ENCODE results near the gene UBALD1.
"Not testable (repeated sequence)": the region's sequence is repeated elsewhere in the genome, so short reads cannot be mapped to it uniquely, and the experiment has no call there.

UBALD1 gene

DNA sequence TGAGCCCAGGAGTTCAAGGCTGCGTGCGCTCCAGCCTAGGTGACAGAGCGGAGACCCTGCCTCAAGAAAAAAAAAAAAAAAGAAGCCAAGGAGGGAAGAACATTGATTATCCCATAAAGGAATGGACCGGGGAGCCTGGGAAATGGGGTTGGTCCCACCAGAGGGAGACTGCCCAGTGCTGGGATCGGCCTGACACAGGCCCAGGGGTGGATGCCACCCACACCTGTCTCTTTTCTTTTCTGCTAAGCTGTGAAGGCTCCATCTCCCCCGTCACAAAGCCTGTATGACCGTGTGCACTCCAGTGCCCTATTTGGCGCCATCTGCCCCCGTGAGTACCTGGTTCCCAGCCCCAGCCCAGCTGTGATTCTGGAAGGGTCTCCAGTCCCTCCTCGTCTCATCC is 15.7 kb downstream of the UBALD1 start:
- no peak for DNase-seq (ENCODE audit: low read depth in 2 of 2, low spot score in 1 of 2)

DNA sequence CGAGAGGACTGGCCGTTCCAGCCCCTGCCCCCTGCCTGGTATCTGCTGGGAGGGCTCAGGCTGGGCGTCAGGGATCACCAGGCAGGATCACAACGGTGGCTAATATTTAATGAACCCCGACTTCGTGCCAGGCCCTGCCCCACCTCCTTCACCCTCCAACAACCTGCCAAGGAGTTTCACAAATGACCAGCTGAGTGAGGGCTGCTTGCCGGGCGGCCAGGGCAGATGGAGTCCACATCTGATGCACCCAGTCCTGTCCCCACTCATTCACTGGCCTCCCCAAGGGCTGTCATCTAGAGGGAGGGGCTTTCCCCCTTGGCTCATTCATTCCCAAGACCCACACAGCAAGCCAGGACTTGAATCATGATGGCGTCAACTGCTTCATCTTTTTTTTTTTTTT is 17.5 kb downstream of the UBALD1 start:
- DNase-seq (ENCODE audit: low read depth in 2 of 2, low spot score in 1 of 2) = no peak

DNA sequence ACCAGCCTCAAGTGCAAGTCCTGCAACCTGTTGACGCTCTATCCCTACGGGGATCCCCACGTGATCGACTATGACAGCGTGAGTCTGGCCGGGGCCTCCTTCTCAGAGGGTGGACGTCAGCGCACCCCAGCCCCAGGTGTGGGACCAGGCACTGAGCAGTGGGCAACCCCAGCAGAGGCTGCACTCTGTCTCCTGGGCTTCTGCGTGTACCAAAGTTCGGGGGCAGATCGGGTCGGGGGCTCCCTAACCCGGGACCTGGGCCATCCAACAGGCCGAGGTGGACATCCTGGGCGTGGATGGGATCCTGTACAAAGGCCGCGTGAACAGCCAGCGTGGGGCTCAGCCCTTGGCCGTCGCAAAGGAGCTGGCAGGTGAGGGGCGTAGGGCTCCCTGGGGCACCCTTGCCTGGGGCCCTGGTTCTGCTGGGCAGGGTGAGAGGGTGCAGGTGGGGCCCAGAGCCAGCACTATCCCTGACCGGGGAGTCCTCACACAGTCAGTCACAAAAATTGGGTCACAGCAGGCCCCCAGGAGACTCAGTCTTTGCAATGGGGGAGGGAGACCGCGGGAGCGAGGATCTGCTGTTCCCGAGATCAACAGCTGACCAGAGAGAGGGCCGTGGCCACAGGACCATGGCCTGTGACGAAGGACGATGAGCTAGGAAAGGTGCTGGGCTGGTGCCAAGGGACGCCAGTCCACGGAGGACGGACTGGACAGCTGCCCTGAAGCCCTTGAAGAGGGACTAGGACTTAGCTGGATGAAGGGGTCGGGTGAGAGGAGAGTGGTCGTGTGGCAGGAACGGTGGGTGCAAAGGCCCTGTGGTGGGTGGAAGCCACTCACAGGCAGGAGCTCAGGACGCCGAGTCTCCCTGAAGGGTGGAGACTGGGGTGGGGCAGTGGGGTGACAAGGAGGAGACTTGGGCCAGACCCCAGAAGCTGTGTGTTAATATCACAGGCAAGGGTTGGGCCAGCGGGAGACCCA is 20.0 kb downstream of the UBALD1 start:
- no peak for DNase-seq (ENCODE audit: low read depth in 2 of 2, low spot score in 1 of 2)

DNA sequence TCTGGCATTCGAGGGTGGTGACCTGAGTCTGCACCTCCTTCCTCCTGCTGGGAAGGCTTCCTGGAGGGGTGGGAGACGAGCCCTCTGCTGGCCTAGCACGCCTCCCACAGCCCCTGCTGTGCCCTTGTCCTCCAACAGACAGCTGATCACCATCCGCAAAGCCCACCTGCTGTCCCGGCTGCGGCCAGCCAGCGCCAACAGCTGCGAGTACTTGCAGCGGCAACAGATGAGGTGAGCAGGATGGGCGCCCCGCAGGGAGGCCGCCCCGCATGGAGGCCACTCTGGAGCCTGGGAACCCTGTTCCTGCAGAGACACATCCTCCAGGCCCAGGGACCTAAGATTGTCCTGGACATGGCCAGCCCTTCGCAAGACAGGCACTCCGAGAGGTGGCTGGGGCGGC is 21.6 kb downstream of the UBALD1 start:
- no peak for DNase-seq (ENCODE audit: low read depth in 2 of 2, low spot score in 1 of 2)

DNA sequence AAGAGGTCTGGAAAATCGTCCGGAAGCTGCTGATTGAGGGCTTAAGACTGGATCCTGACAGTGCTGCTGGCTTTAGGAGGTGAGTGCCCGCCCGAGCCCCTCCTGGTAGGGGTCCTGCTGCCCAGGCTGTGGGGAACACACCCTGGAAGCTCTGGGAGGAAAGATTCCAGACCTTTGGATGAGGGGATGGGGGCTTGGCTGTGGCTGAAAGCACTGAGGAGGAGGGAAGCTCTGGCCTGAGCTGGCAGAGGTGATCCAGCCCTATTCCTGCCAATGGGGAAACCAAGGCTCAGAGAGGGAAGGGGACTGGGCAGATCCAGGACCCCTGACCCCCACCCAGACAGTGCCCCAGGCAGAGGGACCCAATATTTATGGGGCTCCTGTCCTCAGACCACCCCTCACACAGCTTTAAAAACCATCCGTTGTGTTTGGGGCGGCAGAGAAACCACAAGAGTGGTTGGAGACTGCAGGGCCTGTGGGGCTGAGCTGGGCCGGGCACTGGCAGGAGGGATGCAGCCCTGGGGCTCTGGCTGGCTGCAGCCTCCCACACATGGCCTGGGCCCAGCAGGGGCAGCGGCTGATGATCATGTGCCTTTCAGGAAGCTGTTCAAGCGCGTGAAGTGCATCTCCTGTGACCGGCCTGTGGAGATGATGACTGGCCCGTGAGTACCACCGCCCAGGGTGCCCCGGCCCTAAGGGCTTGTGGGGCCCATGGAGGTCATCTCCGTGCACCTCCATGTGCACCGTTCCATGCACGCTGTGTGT is 22.8 kb downstream of the UBALD1 start:
- DNase-seq (ENCODE audit: low read depth in 2 of 2, low spot score in 1 of 2) = no peak

DNA sequence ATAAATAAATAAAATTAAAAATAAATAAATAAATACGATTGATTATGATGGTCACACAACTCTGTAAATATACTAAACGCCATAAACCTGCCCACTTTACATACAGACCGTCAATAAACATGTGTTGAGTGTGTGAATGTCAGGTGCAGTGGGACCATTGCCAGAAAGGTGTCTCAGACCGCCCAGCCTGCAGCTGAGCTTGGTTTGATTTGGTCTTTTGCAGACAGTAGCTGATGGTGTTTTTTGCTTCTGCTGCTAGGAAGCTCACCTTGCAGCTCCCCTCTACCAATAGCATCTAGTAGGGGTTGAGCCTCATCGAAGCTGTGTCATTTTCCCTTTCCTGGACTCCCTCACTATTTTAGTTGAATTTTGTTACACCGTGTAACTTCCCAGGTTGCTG is 23.5 kb downstream of the UBALD1 start:
- no peak for DNase-seq (ENCODE audit: low read depth in 2 of 2, low spot score in 1 of 2)

DNA sequence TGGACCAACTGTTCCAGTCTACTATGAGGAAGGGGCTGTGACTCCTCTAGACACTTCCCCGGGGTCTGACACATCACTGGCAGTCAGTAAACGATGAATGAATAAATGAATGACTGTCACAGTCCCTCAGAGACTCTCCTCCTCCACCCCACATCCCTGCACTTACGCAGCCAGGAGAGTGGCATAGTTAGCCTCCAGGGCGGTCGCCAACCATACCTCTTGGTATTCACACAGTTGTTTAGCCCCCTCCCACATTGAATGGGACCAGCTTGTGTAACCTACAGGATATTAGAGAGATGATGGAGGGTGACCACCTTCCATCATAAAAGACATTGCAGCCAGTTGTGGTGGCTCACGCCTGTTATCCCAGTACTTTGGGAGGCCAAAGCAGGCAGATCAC is 25.7 kb downstream of the UBALD1 start:
- DNase-seq (ENCODE audit: low read depth in 2 of 2, low spot score in 1 of 2) = no peak

DNA sequence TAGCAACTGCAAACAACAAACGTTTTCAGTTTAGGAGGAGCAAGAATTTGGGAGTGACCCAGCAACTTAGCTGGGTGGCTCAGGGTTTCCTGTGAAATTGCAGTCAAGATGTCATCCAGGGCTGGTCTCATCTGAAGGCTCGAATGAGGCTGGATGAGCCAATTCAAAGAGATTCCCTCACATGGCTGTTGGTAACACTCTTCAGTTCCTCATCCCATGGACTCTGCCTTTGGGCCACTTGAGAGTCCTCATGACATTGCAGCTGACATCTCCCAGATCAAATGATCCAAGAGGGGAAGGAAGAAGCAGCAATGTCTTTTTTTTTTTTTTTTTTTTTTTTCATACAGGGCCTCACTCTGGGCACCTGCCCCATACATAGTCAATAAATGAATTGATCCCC is 26.3 kb downstream of the UBALD1 start:
- DNase-seq (ENCODE audit: low read depth in 2 of 2, low spot score in 1 of 2) = no peak

DNA sequence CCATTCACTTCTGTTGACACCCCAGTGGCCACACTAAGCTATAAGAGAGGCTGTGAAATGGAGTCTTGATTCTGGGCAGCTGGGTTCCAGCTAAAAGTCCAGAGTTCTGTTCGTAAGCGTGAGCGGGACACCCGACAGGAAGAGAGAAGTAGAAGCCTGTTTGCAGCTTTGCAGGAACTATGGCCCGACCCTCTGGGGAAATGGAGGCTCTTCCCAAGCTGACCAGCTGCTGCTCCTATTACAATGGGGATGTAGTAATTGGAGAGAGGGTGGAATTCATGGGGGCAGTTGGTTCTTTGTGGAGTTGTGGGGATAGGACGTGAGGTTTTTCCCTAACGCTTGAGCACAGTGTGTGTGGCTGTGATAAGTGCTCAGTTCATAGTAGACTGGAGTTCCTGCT is 28.4 kb downstream of the UBALD1 start:
- DNase-seq (ENCODE audit: low read depth in 2 of 2, low spot score in 1 of 2) = no peak

DNA sequence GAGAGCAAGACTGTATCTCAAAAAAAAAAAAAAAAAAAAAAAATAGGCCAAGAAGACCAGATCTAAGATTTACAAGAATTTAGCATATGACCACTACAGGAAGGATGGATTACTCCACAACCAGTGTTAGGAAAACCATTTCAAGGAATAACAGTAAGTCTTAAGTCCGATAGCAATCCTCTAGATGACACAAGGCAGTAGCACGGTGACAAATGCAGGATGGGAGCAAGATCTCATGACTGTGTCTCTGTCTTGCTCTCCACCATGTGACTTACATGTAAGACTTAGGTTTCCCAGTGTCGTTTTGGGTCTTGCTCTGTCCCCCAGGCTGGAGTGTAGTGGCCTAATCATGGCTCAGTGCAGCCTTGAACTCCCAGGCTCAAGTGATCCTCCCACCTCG is 30.8 kb downstream of the UBALD1 start:
- no peak for DNase-seq (ENCODE audit: low read depth in 2 of 2, low spot score in 1 of 2)

DNA sequence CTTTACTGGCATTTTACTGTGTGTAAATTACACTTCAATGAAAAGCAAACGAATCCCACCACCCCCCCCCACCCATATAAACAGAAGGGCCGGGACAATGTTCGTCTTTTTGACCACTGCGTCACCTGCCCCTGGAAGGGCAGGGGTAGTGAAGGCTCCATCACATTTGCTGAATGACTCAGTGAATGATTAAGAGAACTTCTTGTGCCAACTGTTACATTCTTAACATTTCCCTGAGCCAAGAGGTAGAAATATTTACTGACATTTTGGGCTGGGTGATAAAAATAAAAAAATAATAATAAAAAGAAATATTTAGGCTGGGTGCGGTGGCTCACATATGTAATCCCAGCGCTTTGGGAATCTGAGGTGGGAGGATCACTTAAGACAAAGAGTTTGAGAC is 34.4 kb downstream of the UBALD1 start:
- no peak for DNase-seq (ENCODE audit: low read depth in 2 of 2, low spot score in 1 of 2)

DNA sequence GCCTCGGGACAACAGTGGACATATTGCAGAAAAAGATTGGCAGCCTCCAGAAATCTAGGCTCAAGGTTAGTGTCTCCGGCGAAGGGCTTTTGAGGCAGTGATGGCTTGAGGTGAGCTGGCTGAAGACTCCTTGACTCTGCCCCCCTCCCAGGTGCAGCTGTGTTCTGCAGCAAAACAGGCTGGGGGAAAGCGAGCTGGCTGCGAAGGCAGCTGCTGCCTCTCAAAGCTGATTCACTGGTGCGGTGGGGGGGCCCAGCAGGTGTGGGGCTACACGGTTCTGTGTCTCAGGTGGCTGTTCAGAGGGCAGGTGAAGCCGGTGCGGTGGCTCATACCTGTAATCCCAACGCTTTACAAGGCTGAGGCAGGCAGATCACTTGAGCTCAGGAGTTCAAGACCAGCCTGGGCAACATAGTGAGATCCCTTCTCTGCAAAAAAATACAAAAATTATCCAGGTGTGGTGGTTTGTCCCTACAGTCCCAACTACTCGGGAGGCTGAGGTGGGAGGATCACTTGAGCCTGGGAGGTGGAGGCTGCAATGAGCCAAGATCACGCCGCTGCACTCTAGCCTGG is 35.6 kb downstream of the UBALD1 start:
- no peak for DNase-seq (ENCODE audit: low read depth in 2 of 2, low spot score in 1 of 2)

DNA sequence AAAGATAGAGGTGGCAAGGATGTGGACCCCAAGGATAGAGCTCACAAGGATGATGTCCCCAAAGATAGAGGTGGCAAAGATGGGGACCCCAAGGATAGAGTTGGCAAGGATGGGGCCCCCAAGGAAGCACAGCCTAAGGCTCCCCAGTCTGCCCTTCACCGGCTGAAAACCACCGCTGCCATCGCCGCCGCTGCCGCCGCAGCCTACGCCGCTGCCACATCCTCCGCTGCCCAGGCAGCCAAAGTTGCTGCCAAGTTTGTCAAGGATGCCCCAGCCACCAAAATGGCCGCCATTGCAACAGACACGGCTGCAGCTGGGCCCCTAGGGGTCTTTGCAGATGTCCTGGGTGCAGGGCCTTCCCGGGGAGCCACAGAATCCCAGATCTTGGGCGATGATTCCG is 38.7 kb downstream of the UBALD1 start:
- no peak for DNase-seq (ENCODE audit: low read depth in 2 of 2, low spot score in 1 of 2)

DNA sequence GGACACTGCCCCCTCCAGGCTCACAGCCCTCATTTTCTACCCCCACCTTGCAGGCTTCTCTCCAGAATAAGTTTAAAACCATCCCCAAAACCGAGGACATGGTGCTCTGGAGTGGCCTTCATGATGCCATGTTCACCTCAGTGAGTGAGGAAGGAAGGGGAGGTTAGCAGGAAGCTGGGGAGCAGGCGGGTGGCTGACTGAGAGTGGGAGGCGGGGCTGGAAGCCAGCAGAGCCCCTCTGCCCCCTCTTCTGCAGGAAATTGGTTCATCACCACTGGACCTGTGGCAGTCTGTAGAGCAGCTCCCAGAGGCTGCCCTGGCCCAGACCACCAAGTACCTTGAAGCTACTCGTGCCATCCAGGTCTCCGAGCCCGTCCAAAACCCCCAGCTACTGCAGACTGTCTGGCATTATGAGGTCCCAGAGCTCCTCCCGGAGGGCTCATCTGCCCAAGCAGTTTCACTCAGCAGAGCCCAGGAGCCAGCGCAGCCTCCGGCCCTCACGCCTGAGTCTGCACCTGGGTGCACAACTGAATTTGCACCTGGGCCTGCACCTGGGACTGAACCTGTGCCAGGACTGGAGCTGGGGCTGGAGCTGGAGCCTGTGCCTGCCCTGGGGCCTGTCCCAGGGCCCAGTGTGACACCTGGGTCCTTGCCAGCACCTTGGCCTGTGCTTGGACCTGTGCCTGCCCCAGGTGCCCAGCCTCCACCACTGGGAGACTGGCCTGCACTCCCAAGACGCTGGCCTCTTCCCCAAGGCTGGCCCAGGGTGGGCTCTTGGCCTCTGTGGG is 39.6 kb downstream of the UBALD1 start:
- no peak for DNase-seq (ENCODE audit: low read depth in 2 of 2, low spot score in 1 of 2)

DNA sequence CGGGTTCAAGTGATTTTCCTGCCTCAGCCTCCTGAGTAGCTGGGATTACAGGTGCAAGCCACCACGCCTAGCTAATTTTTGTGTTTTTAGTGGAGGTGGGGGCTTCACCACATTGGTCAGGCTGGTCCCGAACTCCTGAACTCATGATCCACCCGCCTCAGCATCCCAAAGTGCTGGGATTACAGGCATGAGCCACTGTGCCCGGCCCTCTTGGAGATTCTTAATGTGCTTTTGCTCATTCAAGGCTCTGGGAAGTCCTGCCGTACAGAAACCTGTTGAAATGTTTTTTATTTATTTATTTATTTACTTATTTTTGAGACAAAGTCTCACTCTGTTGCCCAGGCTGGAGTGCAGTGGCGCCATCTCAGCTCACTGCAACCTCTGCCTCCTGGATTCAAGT is 40.8 kb downstream of the UBALD1 start:
- DNase-seq (ENCODE audit: low read depth in 2 of 2, low spot score in 1 of 2) = not testable (repeated sequence)

DNA sequence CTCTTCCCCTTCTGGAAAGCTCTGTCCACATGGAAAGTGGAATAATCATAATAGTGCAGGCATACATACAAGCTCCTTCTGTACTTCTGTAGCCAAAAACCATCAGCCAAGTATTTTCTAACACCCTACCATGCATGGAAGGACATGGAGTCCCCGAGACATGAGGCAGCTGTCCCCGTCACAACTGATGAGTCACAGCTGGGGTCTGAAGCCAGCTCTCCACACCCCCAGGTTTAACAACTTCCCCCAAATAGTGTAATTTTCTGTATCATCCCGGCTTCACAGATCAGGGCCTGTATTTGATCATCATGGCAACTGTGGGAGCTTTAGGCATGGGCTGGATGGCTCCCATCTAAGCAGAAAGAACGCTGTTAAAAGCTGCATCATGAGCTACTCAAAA is 42.0 kb downstream of the UBALD1 start:
- no peak for DNase-seq (ENCODE audit: low read depth in 2 of 2, low spot score in 1 of 2)

DNA sequence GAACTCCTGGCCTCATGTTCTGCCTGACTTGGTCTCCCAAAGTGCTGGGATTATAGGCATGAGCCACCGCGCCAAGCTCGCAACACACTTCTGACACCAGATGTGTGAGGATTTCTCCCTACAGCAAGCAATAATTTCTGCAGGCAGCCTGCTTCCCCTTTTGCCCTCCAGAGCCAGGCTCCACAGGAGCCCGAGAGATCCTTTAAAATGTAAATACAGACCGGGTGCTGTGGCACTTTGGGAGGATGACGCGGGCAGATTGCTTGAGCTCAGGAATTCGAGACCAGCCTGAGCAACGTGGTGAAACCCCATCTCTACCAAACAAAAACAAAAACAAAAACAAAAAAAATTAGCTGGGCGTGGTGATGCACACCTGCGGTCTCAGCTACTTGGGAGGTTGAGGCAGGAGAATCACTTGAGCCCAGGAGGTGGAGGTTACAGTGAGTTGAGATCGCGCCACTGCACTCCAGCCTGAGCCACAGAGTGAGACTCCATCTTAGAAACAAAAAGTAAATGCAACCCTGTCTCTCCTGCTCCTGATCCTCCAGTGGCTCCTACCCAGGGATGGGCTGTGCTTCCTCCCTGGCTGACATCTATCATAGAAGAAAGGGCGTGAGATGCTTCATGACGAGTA is 43.9 kb downstream of the UBALD1 start:
- DNase-seq (ENCODE audit: low read depth in 2 of 2, low spot score in 1 of 2) = no peak

DNA sequence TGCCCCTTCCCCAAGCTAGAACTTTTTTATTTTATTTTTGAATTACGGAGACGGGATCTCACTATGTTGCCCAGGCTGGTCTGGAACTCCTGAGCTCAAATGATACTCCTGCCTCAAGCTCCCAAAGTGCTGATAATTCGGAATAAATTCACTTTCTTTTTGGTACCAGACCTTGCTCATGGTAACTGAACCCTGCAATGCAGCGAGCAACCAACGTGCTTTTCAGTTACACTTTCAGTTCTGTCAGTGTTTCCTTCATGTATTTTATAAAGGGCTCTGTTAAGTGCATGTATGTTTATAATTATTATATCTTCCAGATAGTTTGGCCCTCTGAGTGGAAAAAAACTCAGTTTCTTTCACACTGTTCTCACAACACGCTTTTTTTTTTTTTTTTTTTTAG is 44.6 kb downstream of the UBALD1 start:
- DNase-seq (ENCODE audit: low read depth in 2 of 2, low spot score in 1 of 2) = no peak

DNA sequence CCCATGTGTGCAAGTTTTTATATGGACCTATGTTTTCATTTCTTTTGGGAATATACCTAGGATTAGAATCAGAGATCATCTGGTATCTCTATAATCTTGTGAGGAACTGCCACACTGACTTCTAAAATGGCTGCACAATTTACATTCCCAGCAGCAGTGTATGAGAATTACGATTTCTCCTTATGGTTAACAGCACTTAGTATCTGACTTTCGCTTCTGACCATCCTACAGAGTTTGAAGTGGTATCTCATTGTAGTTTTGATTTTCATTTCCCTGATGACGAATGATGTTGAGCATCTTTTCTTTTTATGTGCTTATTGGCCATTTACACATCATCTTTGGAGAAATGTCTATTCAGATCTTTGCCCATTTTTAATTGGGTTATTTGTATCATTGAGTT is 48.5 kb downstream of the UBALD1 start:
- no peak for DNase-seq (ENCODE audit: low read depth in 2 of 2, low spot score in 1 of 2)

DNA sequence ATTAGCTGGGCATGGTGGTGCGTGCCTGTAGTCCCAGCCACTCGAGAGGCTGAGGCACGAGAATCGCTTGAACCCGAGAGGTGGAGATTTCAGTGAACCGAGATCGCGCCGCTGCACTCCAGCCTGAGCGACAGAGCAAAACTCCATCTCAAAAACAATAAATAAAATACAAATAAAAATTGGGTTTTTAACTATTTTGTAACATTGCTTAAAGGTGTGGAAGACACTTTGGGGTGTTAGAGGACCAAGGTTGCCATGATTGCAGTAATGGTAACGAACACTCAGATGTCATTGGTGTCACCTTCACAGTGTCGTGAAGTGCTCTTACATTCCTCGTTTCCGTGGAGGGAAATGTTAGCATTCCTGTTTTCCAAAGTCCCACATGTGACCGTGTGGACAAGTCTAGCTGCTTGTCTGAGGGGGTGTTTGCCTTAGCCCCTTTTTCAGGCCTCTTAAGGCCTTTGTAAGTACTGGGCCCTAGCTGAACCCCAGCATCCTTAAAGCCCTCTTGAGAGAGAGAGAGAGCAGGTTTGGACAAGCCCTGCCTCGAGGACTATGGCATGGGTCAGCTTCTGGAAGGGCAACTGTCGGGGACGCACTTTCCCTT is 49.9 kb downstream of the UBALD1 start:
- no peak for DNase-seq (ENCODE audit: low read depth in 2 of 2, low spot score in 1 of 2)
